Ascending aorta (tissue), 2 donors: ENCODE measurements around the gene SBSN. TPM values are rescaled to one million over a fixed set of nuclear protein-coding genes. Genes with fewer than 3 reads are reported as not detected.

ENCODE experiments used
- DNase-seq, 2 donors: peaks; one replicate each; pipeline ENCODE4 v3.0.0-alpha.2; 2019; ENCODE audit warnings: low spot score in 2 of 2
- H3K27ac ChIP-seq, 2 donors: fragments of 200-600 bp; sonication (generic); one replicate each; pipeline ENCODE4 v1.5.1; 2016 to 2017; ENCODE audit warnings: mild to moderate bottlenecking in 1 of 2
- H3K27me3 ChIP-seq: fragments of 200-600 bp; sonication (generic); one replicate; pipeline ENCODE4 v1.5.1; 2017
- H3K36me3 ChIP-seq, 2 donors: fragments of 200-600 bp; sonication (generic); one replicate each; pipeline ENCODE4 v1.5.1; 2016
- H3K4me1 ChIP-seq, 2 donors: fragments of 200-600 bp; sonication (generic); one replicate each; pipeline ENCODE4 v1.5.1; 2016 to 2017; ENCODE audit warnings: mild to moderate bottlenecking in 1 of 2
- H3K4me3 ChIP-seq, 2 donors: fragments of 200-600 bp; sonication (generic); one replicate each; pipeline ENCODE4 v1.5.1; 2016 to 2017; ENCODE audit warnings: mild to moderate bottlenecking in 1 of 2
- H3K9me3 ChIP-seq, 2 donors: fragments of 200-600 bp; sonication (generic); one replicate each; pipeline ENCODE4 v1.5.1; 2016
- CTCF ChIP-seq, 3 experiments: fragments of 200-600 bp in 2 of 3; fragments of 450-650 bp in 1 of 3; sonication (generic) in 2 of 3; IDR thresholded peaks; one replicate each; pipeline ENCODE4 v1.5.1; 2016 to 2019; ENCODE audit warnings: antibody characterized with exemption in 3 of 3, mild to moderate bottlenecking in 1 of 3, moderate library complexity in 1 of 3
- intact Hi-C: fragments of 100-400 bp; cut with DNase I; formaldehyde crosslinking; loops from one replicate; pipeline ENCODE4 v1.15.1; 2023
- total RNA-seq: library from RNA; depleted of rRNA; stranded (reverse); fragments of >200 nt; gene quantifications from one replicate; pipeline ENCODE4 v1.1.0, GENCODE V29; 2016

Gene SBSN
- total RNA-seq, 1 donor from 2014 or later: not detected

GRCh38 chr19:35534803-35535480 lies 6.8 kb upstream of the SBSN start:
- Histone ChIP-seq H3K4me3 (no peak overlapping the region), H3K36me3 (no peaks in the 10 kb centered on the region), H3K9me3 (no peaks in the 10 kb centered on the region), H3K27me3 (no peaks in the 10 kb centered on the region), H3K4me1 (no peaks in the 10 kb centered on the region), H3K27ac (no peak overlapping the region)
- no peak for DNase-seq
- TF ChIP-seq CTCF (IDR thresholded peaks at IDR 0.05): no peak
- intact Hi-C loops: no loop called here

GRCh38 chr19:35533822-35534392 lies 5.8 kb upstream of the SBSN start:
- no peaks in the 10 kb centered on the region for H3K27me3 ChIP-seq
- no peak for DNase-seq
- H3K4me1 ChIP-seq: no peaks in the 10 kb centered on the region
- no peak overlapping the region for H3K4me3 ChIP-seq
- H3K9me3 ChIP-seq: no peaks in the 10 kb centered on the region
- TF ChIP-seq CTCF (IDR thresholded peaks at IDR 0.05): no peak
- H3K27ac ChIP-seq: no peak overlapping the region
- no peaks in the 10 kb centered on the region for H3K36me3 ChIP-seq
- intact Hi-C loops: no loop called here

GRCh38 chr19:35533201-35533821 lies 5.2 kb upstream of the SBSN start, which contains the start of gene GAPDHS:
GAPDHS (plus strand) TSS chr19:35533456; CDS start chr19:35533528, 72 bp downstream.
- H3K27me3 ChIP-seq: no peaks in the 10 kb centered on the region
- no peak within 1 kb of the TSS for H3K4me3 ChIP-seq
- H3K4me1 ChIP-seq: no peaks in the 10 kb centered on the region
- TF ChIP-seq CTCF (IDR thresholded peaks at IDR 0.05): no peak
- no peak for DNase-seq
- intact Hi-C loops: no loop called here
- no peaks in the 10 kb centered on the region for H3K9me3 ChIP-seq
- H3K36me3 ChIP-seq: no peaks in the 10 kb centered on the region
- no peak within 1 kb of the TSS for H3K27ac ChIP-seq

- intact Hi-C loops: no loop called here
- H3K9me3 ChIP-seq: no peaks in the 10 kb centered on the region
- H3K4me1 ChIP-seq: no peaks in the 10 kb centered on the region
- H3K27ac ChIP-seq: no peak overlapping the region
- no peak for TF ChIP-seq CTCF (IDR thresholded peaks at IDR 0.05)
- no peak for DNase-seq
- H3K36me3 ChIP-seq: no peaks in the 10 kb centered on the region
- no peaks in the 10 kb centered on the region for H3K27me3 ChIP-seq
- no peak overlapping the region for H3K4me3 ChIP-seq
Observed at GRCh38 chr19:35531291-35531690, 3.2 kb upstream of the SBSN start.

- DNase-seq: no peak
- H3K9me3 ChIP-seq: no peaks in the 10 kb centered on the region
- no peak overlapping the region for H3K4me3 ChIP-seq
- no peaks in the 10 kb centered on the region for H3K4me1 ChIP-seq
- intact Hi-C loops: no loop called here
- no peak overlapping the region for H3K27ac ChIP-seq
- no peaks in the 10 kb centered on the region for H3K27me3 ChIP-seq
- no peak for TF ChIP-seq CTCF (IDR thresholded peaks at IDR 0.05)
- no peaks in the 10 kb centered on the region for H3K36me3 ChIP-seq
Observed at GRCh38 chr19:35529241-35530218, 1.4 kb upstream of the SBSN start.
